Thymus (tissue), 14 donors: ENCODE data around the gene FAM236B. TPM values are rescaled to one million over a fixed set of nuclear protein-coding genes. Genes with fewer than 3 reads are reported as not detected.
"Not testable (repeated sequence)": the region's sequence is repeated elsewhere in the genome, so short reads cannot be mapped to it uniquely, and the experiment has no call there.

Source experiments
- DNase-seq, 9 donors: peaks; one replicate each; pipeline ENCODE4 v3.0.0-alpha.2; 2013; ENCODE audit warnings: low spot score in 9 of 9, low read depth in 6 of 9, missing footprints in 1 of 9
- H3K27ac ChIP-seq, 2 donors: one replicate each; pipeline ENCODE4 v1.5.1; 2013; ENCODE audit warnings: control low read depth in 1 of 2, low read depth in 1 of 2, low read length in 1 of 2, mild to moderate bottlenecking in 1 of 2, moderate library complexity in 1 of 2
- H3K27me3 ChIP-seq, 2 donors: one replicate each; pipeline ENCODE4 v1.5.1; 2013; ENCODE audit warnings: low read length in 1 of 2; ENCODE audit not compliant: control insufficient read depth in 2 of 2, insufficient read depth in 1 of 2
- H3K36me3 ChIP-seq, 2 donors: one replicate each; pipeline ENCODE4 v1.5.1; 2013; ENCODE audit warnings: low read length in 1 of 2, mild to moderate bottlenecking in 1 of 2, moderate library complexity in 1 of 2; ENCODE audit not compliant: control insufficient read depth in 2 of 2, insufficient read depth in 2 of 2
- H3K4me1 ChIP-seq, 2 donors: one replicate each; pipeline ENCODE4 v1.5.1; 2013; ENCODE audit warnings: low read length in 2 of 2; ENCODE audit not compliant: control insufficient read depth in 2 of 2, insufficient read depth in 2 of 2
- H3K4me3 ChIP-seq, 2 donors: one replicate each; pipeline ENCODE4 v1.5.1; 2013; ENCODE audit warnings: low read length in 2 of 2, control low read depth in 1 of 2, mild to moderate bottlenecking in 1 of 2
- H3K9me3 ChIP-seq, 2 donors: one replicate each; pipeline ENCODE4 v1.5.1; 2013; ENCODE audit warnings: low read length in 1 of 2, mild to moderate bottlenecking in 1 of 2; ENCODE audit not compliant: control insufficient read depth in 2 of 2, insufficient read depth in 1 of 2
- WGBS: extraction: QIAGEN DNeasy Blood & Tissue Kit; methylation state at CpG from one replicate; pipeline ENCODE4 v1.1.7; 2013; 5-methylcytosine and 5-hydroxymethylcytosine counted together
- long read RNA-seq, 10 donors: transcript quantifications; one replicate each; lab custom pipeline, GENCODE V29; 2026
- polyA plus RNA-seq: library from polyadenylated mRNA; stranded (reverse); fragments of 200-250 nt; gene quantifications from one replicate; pipeline ENCODE4 v1.2.3, GENCODE V29; 2013
- total RNA-seq: library from RNA; stranded (reverse); fragments of 120-200 nt; gene quantifications from one replicate; pipeline ENCODE4 v1.2.4, GENCODE V29; 2013
- donor health status: healthy.

The FAM236B gene
- total RNA-seq: not detected
- not detected for polyA plus RNA-seq
- long read RNA-seq, donor 1: 0 reads
- long read RNA-seq, donor 2: 0 reads
- long read RNA-seq, donor 3: 0 reads
- long read RNA-seq, donor 4: 0 reads
- long read RNA-seq, donor 5: 0 reads
- long read RNA-seq, donor 6: 0 reads
- long read RNA-seq, donor 7: 0 reads
- long read RNA-seq, donor 8: 0 reads
- long read RNA-seq, donor 9: 0 reads
- long read RNA-seq, donor 10: 0 reads

DNA sequence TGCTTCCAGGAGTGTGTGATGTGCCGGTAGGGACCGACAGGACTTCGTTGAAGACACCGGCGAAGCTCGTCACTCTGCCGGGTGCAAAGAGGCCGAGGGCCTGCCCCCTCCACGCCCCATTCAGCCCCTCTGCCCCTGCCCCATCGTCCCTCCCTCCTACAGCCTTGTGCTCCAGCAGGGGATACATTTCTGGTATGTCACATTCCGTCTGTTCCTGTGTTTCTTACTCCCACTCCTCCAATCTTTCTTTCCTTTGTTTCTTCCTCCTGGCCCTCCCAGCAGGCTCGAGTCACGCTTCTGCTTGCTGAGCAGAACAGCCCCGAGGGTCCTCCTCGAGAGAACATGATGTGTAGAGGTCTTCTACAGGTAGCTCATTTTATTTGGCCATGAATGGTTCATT is at the start of gene FAM236B:
TSS of gene FAM236B (minus strand) at position 101 of the 400 bp plus-strand sequence. CDS start at position 1, 100 bp downstream.
- not testable (repeated sequence) for H3K9me3 ChIP-seq, DNase-seq
- no CpG with 5 or more reads among the region's 15 CpGs for WGBS

DNA sequence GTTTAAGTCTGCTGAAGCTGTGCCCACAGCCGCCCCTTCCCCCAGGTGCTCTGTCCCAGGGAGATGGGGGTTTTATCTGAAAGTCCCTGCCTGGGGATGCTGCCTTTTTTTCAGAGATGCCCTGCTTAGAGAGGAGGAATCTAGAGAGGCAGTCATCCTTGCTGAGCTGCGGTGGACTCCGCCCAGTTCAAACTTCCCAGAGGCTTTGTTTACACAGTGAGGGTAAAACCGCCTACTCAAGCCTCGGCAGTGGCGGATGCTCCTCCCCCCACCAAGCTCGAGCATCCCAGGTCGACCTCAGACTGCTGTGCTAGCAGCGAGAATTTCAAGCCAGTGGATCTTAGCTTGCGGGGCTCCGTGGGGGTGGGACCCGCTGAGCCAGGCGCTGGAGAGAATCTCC is 48.2 kb upstream of the FAM236B start:
- not testable (repeated sequence) for H3K36me3 ChIP-seq, H3K27me3 ChIP-seq, H3K4me3 ChIP-seq, H3K9me3 ChIP-seq, H3K4me1 ChIP-seq, H3K27ac ChIP-seq, DNase-seq
- WGBS: no CpG with 5 or more reads among the region's 13 CpGs

More for the DNA sequence above, at the start of gene FAM236B:
- H3K4me3 ChIP-seq, H3K27me3 ChIP-seq, H3K27ac ChIP-seq, H3K36me3 ChIP-seq, H3K4me1 ChIP-seq: not testable (repeated sequence)

DNA sequence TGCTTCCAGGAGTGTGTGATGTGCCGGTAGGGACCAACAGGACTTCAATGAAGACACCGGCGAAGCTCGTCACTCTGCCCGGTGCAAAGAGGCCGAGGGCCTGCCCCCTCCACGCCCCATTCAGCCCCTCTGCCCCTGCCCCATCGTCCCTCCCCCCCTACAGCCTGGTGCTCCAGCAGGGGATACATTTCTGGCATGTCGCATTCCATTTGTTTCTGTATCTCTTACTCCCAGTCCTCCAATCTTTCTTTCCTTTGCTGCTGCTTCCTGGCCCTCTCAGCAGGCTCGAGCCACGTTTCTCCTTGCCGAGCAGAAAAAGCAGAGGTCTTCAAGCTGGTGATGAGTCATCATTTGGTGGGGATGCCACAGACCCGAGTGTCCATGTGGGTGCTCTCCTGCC is 25.6 kb upstream of the FAM236B start, which contains the start of gene FAM236D:
TSS of gene FAM236D (minus strand) at position 101 of the 400 bp plus-strand sequence. CDS start at position 1, 100 bp downstream.
- H3K9me3 ChIP-seq, H3K36me3 ChIP-seq, H3K27me3 ChIP-seq, DNase-seq, H3K27ac ChIP-seq, H3K4me3 ChIP-seq, H3K4me1 ChIP-seq: not testable (repeated sequence)
- WGBS: no CpG with 5 or more reads among the region's 13 CpGs

DNA sequence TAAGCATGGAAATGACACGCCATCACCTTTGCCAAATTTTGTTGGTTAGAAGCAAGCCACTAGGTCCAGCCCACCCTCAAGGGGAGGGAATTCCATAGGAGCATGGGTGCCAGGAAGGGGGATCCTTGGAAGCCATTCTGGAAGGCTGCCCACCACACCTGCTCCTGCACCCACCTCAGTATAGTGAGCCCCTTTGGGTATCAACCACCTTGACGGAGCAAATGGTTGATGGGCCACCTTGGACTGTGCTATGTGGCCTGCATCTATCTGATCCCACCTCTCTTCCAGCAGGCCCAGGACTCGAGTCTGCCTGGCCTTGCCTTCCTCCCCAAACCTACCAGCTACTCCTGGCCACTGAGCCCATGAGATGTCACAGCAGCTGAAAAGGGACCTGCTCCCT is 7.9 kb upstream of the FAM236B start:
- WGBS: 95% methylated on average over 1 of the region's 3 CpGs
- H3K27me3 ChIP-seq, H3K9me3 ChIP-seq, DNase-seq, H3K4me1 ChIP-seq, H3K27ac ChIP-seq, H3K4me3 ChIP-seq, H3K36me3 ChIP-seq: not testable (repeated sequence)

DNA sequence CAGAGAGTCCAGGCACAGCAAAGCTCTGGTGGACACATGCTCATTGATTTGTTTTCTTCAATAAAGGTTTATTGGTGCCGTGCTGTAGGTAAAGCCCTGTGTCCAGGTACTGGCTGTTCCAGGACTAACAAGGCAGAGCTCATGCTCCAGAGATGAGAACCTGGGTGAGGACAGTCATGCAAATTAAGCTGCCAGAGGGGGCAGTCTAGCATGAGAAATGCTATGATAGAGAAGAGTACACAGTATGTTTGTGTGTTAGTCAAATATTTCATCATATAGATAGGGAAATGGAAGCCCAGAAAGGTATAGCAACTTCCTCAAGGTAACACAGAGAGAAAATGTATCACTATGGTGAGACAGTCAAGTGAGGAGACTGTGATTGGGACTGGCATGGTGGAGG is 5.7 kb upstream of the FAM236B start:
- not testable (repeated sequence) for H3K4me3 ChIP-seq, DNase-seq
- WGBS: no CpG with 5 or more reads among the region's 1 CpG

DNA sequence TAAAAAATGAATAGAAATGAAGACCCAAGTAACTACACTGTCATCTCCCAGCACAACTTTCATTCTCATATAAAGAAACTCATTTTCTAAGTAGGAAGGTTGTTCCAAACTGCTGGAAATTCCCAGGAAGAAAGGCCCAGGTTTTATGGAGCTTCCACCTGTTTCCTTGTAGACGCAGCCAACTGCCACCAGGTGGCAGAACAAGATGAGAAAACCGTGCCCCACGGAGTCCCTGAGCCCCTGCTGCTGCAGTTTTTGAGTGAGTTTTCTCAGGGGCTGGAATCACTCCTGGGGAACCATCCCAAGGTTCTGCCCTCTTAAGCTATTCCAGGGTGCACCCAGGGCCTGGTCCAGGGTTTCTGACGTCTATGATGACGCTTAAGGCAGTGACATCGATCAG is 1.5 kb upstream of the FAM236B start:
- not testable (repeated sequence) for H3K27ac ChIP-seq, H3K4me1 ChIP-seq, H3K36me3 ChIP-seq, DNase-seq, H3K9me3 ChIP-seq, H3K27me3 ChIP-seq, H3K4me3 ChIP-seq
- WGBS: no CpG with 5 or more reads among the region's 6 CpGs

More for the DNA sequence above, 5.7 kb upstream of the FAM236B start:
- not testable (repeated sequence) for H3K4me1 ChIP-seq, H3K27me3 ChIP-seq, H3K27ac ChIP-seq, H3K36me3 ChIP-seq, H3K9me3 ChIP-seq

DNA sequence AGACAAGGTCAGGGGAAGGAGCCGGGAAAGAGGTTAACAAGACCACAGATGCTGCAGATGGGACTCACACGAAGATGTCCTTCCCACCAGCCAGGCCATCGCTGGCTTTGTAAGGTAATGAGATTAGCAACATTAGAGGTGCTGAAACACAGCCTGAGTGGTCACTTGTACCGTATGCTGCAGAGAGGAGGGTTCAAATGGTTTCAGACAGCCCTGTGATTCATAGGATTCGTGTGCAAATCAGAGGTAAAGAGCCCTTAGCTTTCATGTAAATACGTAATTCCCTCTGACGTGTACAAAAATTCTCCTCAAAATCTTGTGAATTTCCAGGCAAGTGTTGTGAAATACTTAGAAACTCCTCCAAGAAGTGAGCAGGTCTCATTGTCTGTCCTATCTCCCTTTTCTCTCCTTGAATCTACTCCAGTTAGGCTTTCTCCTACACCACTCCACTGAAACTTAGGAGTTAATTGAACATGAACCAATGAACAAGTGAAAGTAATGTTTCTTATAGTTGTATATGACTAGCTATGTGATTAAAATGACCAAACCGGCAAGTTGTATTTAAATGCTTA is 991 bp upstream of the FAM236B start:
- not testable (repeated sequence) for H3K27me3 ChIP-seq, H3K36me3 ChIP-seq, H3K4me3 ChIP-seq, H3K9me3 ChIP-seq, DNase-seq, H3K27ac ChIP-seq, H3K4me1 ChIP-seq
- WGBS: no CpG with 5 or more reads among the region's 8 CpGs

DNA sequence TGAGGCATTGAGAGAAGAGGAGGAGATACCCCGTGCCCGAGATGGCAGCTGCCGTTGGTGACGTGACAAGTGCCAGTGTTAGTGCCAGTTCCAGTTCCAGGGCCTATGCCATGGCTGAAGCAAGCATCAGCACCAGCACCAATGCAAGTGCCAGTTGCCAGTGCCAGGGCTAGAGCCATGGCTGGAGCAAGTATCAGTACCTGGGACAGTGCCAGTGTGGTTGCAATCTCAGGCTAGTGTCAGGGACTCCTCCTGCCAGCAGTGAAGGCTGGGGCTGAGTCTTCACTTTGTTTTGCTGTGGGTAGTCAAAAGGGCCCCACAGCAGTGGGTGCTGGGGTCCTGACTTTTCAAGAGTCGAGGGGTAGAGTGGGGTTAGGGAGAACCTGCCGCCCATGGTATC is 4.3 kb downstream of the FAM236B start:
- not testable (repeated sequence) for H3K4me1 ChIP-seq, H3K36me3 ChIP-seq, H3K27ac ChIP-seq, H3K27me3 ChIP-seq, DNase-seq, H3K4me3 ChIP-seq, H3K9me3 ChIP-seq
- WGBS: no CpG with 5 or more reads among the region's 6 CpGs

DNA sequence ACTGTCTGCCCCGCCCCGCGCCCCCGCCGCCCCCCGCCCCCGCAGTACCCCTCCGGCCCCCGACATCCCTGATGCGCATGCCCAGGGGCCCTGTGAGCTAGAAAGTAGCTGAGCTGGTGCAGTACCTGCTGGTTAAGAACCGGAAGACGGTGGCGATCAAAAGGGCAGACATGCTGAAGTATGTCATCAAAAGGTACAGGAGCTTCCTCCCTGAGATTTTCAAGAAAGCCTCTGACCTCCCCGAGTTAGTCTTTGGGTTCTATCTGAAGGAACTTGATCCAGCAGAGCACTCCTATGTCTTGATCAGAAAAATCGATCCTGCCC is 5.0 kb downstream of the FAM236B start:
- DNase-seq, H3K4me3 ChIP-seq, H3K9me3 ChIP-seq, H3K4me1 ChIP-seq, H3K27me3 ChIP-seq, H3K36me3 ChIP-seq, H3K27ac ChIP-seq: not testable (repeated sequence)
- no CpG with 5 or more reads among the region's 15 CpGs for WGBS
